Measurements from ENCODE around the gene FMO3. TPM values are rescaled to one million over a fixed set of nuclear protein-coding genes. Genes with fewer than 3 reads are reported as not detected.

Gene FMO3
- total RNA-seq, 3 donors from 2014 or later = 5.3 to 19.3 (median 6.1) TPM

- no peak for DNase-seq (ENCODE audit: low spot score in 2 of 2)
- no peaks in the 10 kb centered on the region for H3K36me3 ChIP-seq
- intact Hi-C loops (cut with DNase I; ENCODE audit: low total_unique reads) = no loop called here
- no peaks in the 10 kb centered on the region for H3K9me3 ChIP-seq
- H3K4me3 ChIP-seq = no peak overlapping the region
- TF ChIP-seq CTCF (IDR thresholded peaks at IDR 0.05) (no peak), POLR2A (IDR thresholded peaks at IDR 0.05) (no peak), POLR2AphosphoS5 (IDR thresholded peaks at IDR 0.05) (no peak)
- H3K27me3 ChIP-seq = no peaks in the 10 kb centered on the region
- H3K27ac ChIP-seq = no peak overlapping the region
- no peaks in the 10 kb centered on the region for H3K4me1 ChIP-seq
Measured at GRCh38 chr1:171150156-171150555, 59.5 kb downstream of the FMO3 start.

GRCh38 chr1:171152549-171152948, 61.8 kb downstream of the FMO3 start:
- Histone ChIP-seq H3K9me3 (no peaks in the 10 kb centered on the region), H3K4me1 (no peaks in the 10 kb centered on the region), H3K27ac (no peak overlapping the region), H3K4me3 (no peak overlapping the region), H3K36me3 (no peaks in the 10 kb centered on the region), H3K27me3 (no peaks in the 10 kb centered on the region)
- intact Hi-C loops (cut with DNase I; ENCODE audit: low total_unique reads) = no loop called here
- TF ChIP-seq POLR2AphosphoS5 (IDR thresholded peaks at IDR 0.05) (no peak), POLR2A (IDR thresholded peaks at IDR 0.05) (no peak), CTCF (IDR thresholded peaks at IDR 0.05) (no peak)
- DNase-seq (ENCODE audit: low spot score in 2 of 2) = no peak

GRCh38 chr1:171155484-171155883, 64.8 kb downstream of the FMO3 start:
- intact Hi-C loops (cut with DNase I; ENCODE audit: low total_unique reads) = no loop called here
- no peak overlapping the region for H3K4me3 ChIP-seq
- H3K36me3 ChIP-seq = no peaks in the 10 kb centered on the region
- no peaks in the 10 kb centered on the region for H3K27me3 ChIP-seq
- no peak for DNase-seq (ENCODE audit: low spot score in 2 of 2)
- H3K27ac ChIP-seq = no peak overlapping the region
- TF ChIP-seq CTCF (IDR thresholded peaks at IDR 0.05) = no peak
- TF ChIP-seq POLR2A (IDR thresholded peaks at IDR 0.05) = no peak
- TF ChIP-seq POLR2AphosphoS5 (IDR thresholded peaks at IDR 0.05) = no peak
- H3K9me3 ChIP-seq = no peaks in the 10 kb centered on the region
- H3K4me1 ChIP-seq = no peaks in the 10 kb centered on the region

GRCh38 chr1:171158096-171158495, 67.4 kb downstream of the FMO3 start:
- no peaks in the 10 kb centered on the region for H3K36me3 ChIP-seq
- no peaks in the 10 kb centered on the region for H3K9me3 ChIP-seq
- H3K4me1 ChIP-seq = no peaks in the 10 kb centered on the region
- intact Hi-C loops (cut with DNase I; ENCODE audit: low total_unique reads) = no loop called here
- H3K27me3 ChIP-seq = no peaks in the 10 kb centered on the region
- no peak overlapping the region for H3K27ac ChIP-seq
- TF ChIP-seq POLR2A (IDR thresholded peaks at IDR 0.05) = no peak
- TF ChIP-seq CTCF (IDR thresholded peaks at IDR 0.05) = no peak
- no peak for TF ChIP-seq POLR2AphosphoS5 (IDR thresholded peaks at IDR 0.05)
- DNase-seq (ENCODE audit: low spot score in 2 of 2) = no peak
- no peak overlapping the region for H3K4me3 ChIP-seq

GRCh38 chr1:171158551-171158950, 67.8 kb downstream of the FMO3 start:
- TF ChIP-seq CTCF (IDR thresholded peaks at IDR 0.05) (no peak), POLR2AphosphoS5 (IDR thresholded peaks at IDR 0.05) (no peak), POLR2A (IDR thresholded peaks at IDR 0.05) (no peak)

More at GRCh38 chr1:171158551-171158950, 67.8 kb downstream of the FMO3 start:
- Histone ChIP-seq H3K36me3 (no peaks in the 10 kb centered on the region), H3K4me3 (no peak overlapping the region), H3K4me1 (no peaks in the 10 kb centered on the region), H3K27ac (no peak overlapping the region), H3K27me3 (no peaks in the 10 kb centered on the region), H3K9me3 (no peaks in the 10 kb centered on the region)
- intact Hi-C loops (cut with DNase I; ENCODE audit: low total_unique reads) = no loop called here
- DNase-seq (ENCODE audit: low spot score in 2 of 2) = no peak

Measured in breast epithelium (tissue), 4 donors.